HG02870 (cell line): Measurements from ENCODE around the gene PHF19.
A peak's percentile ranks its signal among the peaks of the same experiment; 100 is the strongest.

Source experiments
- ATAC-seq: cut with Tn5 transposase; IDR thresholded peaks from one replicate; pipeline ENCODE4 v1.9.1; 2021; ENCODE audit warnings: mild to moderate bottlenecking, moderate library complexity; ENCODE audit not compliant: unreplicated experiment

The PHF19 gene

GRCh38 chr9:120876842-120877240 lies at the start of gene PHF19:
Gene PHF19, minus strand, starts transcription at chr9:120877188. Its CDS starts 2,447 bp downstream, at chr9:120874741.
- no peak for ATAC-seq

GRCh38 chr9:120926397-120926928 lies 49.5 kb upstream of the PHF19 start, which contains the start of gene TRAF1:
Gene TRAF1, minus strand, starts transcription at chr9:120926796. Its CDS starts 721 bp downstream, at chr9:120926075.
- ATAC-seq = peak; percentile 15

GRCh38 chr9:120925535-120926396 lies 48.8 kb upstream of the PHF19 start:
- ATAC-seq = peak; percentile 41

GRCh38 chr9:120924698-120925534 lies 47.9 kb upstream of the PHF19 start:
- no peak for ATAC-seq

- no peak for ATAC-seq
Observed at GRCh38 chr9:120923620-120924328, 46.8 kb upstream of the PHF19 start.

GRCh38 chr9:120922404-120923195 lies 45.6 kb upstream of the PHF19 start:
- ATAC-seq = no peak

- ATAC-seq = no peak
Observed at GRCh38 chr9:120921661-120922181, 44.7 kb upstream of the PHF19 start.

GRCh38 chr9:120920806-120921178 lies 43.8 kb upstream of the PHF19 start:
- ATAC-seq = no peak

GRCh38 chr9:120919843-120920805 lies 43.1 kb upstream of the PHF19 start:
- no peak for ATAC-seq

- ATAC-seq = no peak
Observed at GRCh38 chr9:120918931-120919842, 42.2 kb upstream of the PHF19 start.

- ATAC-seq = no peak
Observed at GRCh38 chr9:120917929-120918762, 41.2 kb upstream of the PHF19 start.

GRCh38 chr9:120916991-120917880 lies 40.2 kb upstream of the PHF19 start:
- ATAC-seq = no peak

GRCh38 chr9:120916588-120916987 lies 39.6 kb upstream of the PHF19 start:
- no peak for ATAC-seq

GRCh38 chr9:120915854-120916470 lies 39.0 kb upstream of the PHF19 start:
- ATAC-seq = no peak

- ATAC-seq = no peak
Observed at GRCh38 chr9:120914953-120915352, 38.0 kb upstream of the PHF19 start.
